ENCODE results near the gene LSS.

The LSS gene

GRCh38 chr21:46228345-46229051, at the start of gene LSS:
Gene LSS, minus strand, starts transcription at chr21:46228774. Its CDS starts 29 bp downstream, at chr21:46228745.
- Mint-ChIP-seq H3K9me3 (ENCODE audit: low read depth) (peaks cover 5% of the 10 kb centered on the region), H3K27ac (peak within 1 kb of the TSS; percentile 98), H3K27me3 (no peaks in the 10 kb centered on the region), H3K36me3 (peaks cover 12% of the 10 kb centered on the region), H3K4me3 (peak within 1 kb of the TSS; percentile 92), H3K4me1 (ENCODE audit: low read depth) (peaks cover 49% of the 10 kb centered on the region)

DNA sequence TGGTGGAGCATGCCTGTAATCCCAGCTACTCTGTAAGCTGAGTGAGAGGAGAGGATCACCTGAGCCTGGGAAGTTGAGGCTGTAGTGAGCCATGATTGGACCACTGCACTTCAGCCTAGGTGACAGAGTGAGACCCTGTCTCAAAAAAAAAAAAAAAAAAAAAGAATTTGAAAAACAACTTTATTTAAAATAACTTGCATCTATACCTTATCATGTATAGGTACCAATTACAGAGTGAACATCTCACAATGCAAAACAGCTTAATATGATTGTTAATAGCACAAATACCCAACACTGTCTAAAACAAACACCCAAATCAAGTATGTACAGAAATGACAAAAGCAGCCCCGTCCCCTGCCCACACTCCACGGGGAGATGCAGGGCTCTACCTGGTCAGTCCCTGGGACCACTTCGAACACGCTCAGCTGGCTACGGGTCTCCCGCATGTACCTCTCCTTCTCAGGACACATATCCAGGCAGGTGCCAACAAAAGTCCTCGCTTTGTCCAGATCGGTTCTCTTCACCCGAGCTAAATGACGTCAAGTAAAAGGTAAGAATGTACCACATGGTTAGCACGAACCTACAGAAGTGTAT, 46.3 kb upstream of the LSS start:
- no peaks in the 10 kb centered on the region for H3K27me3 Mint-ChIP-seq
- H3K4me1 Mint-ChIP-seq (ENCODE audit: low read depth), result peaks cover 9% of the 10 kb centered on the region
- H3K27ac Mint-ChIP-seq, result no peak overlapping the region
- no peak overlapping the region for H3K4me3 Mint-ChIP-seq
- H3K36me3 Mint-ChIP-seq, result peaks cover 10% of the 10 kb centered on the region
- H3K9me3 Mint-ChIP-seq (ENCODE audit: low read depth), result no peaks in the 10 kb centered on the region

DNA sequence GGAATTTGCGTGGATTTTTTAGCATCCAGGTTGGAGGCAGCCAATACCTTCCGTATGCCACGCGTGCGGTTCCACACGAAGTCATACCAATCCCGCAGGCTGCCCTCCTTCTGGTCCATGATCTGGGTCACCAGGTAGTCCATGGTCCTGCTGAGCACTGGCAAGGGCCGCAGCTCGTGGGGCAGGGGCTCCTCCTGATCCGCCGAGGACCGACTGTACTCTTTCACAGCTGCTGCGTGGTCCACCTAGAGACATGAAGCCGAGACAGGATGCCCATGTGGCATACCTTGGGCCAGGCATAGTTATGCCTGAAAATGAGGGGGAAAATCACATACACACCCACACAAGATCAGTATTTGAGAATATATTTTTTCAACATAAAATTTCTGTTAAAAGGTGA, 44.8 kb upstream of the LSS start:
- H3K4me1 Mint-ChIP-seq (ENCODE audit: low read depth), result peaks cover 3% of the 10 kb centered on the region
- H3K4me3 Mint-ChIP-seq, result no peak overlapping the region
- no peaks in the 10 kb centered on the region for H3K9me3 Mint-ChIP-seq (ENCODE audit: low read depth)
- peaks cover 10% of the 10 kb centered on the region for H3K36me3 Mint-ChIP-seq
- H3K27ac Mint-ChIP-seq, result no peak overlapping the region
- H3K27me3 Mint-ChIP-seq, result no peaks in the 10 kb centered on the region

DNA sequence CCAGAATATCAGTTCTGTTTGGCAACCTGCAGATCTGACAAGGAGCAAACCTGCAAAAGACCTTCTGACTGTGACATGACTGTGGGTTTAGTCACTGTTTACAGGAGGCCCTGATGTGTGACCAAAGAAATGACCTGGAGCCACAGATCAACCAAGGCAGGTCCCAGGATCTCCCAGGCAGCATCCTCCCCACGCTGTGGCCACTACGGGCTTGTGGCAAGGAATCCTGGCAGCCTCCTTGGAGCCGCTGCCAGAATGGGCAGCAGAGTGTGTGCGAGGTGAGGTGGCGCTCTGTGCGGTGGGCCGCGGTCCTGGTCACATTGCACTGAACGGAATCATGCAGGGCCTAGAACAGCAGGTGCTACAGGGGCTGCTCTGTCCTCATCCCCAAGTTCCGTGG, 40.9 kb upstream of the LSS start:
- Mint-ChIP-seq H3K4me1 (ENCODE audit: low read depth) (no peaks in the 10 kb centered on the region), H3K4me3 (no peak overlapping the region), H3K27me3 (no peaks in the 10 kb centered on the region), H3K27ac (no peak overlapping the region), H3K36me3 (peaks cover 5% of the 10 kb centered on the region), H3K9me3 (ENCODE audit: low read depth) (no peaks in the 10 kb centered on the region)

- H3K36me3 Mint-ChIP-seq, result peaks cover 1% of the 10 kb centered on the region
- no peaks in the 10 kb centered on the region for H3K27me3 Mint-ChIP-seq
- no peak overlapping the region for H3K4me3 Mint-ChIP-seq
- H3K27ac Mint-ChIP-seq, result no peak overlapping the region
- H3K4me1 Mint-ChIP-seq (ENCODE audit: low read depth), result no peaks in the 10 kb centered on the region
- H3K9me3 Mint-ChIP-seq (ENCODE audit: low read depth), result no peaks in the 10 kb centered on the region
Measured at GRCh38 chr21:46268371-46268770, 39.8 kb upstream of the LSS start.

DNA sequence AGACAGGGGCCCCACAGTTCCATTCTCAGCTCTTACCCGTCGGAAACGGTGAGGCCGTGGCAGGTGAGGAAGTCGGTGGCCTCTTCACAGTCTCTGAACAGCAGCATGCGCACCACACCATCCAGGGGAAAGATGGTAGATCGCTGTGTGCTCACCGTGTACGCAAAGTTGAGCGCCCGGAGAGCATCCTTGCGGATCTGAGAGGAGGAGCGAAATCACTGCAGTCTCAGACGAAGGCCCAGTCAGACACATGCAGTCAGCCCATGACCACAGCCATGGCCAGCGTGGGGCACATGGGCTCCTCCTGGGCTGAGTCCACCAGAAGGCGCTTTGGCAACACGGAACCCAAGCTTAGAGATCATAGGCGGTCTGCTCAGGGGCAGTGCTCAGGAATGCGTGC, 38.4 kb upstream of the LSS start:
- H3K9me3 Mint-ChIP-seq (ENCODE audit: low read depth), result no peaks in the 10 kb centered on the region
- H3K4me1 Mint-ChIP-seq (ENCODE audit: low read depth), result no peaks in the 10 kb centered on the region
- H3K27ac Mint-ChIP-seq, result no peak overlapping the region
- no peak overlapping the region for H3K4me3 Mint-ChIP-seq
- no peaks in the 10 kb centered on the region for H3K27me3 Mint-ChIP-seq
- peaks cover 2% of the 10 kb centered on the region for H3K36me3 Mint-ChIP-seq

GRCh38 chr21:46265736-46266525, 37.4 kb upstream of the LSS start:
- Mint-ChIP-seq H3K4me3 (no peak overlapping the region), H3K36me3 (peaks cover 5% of the 10 kb centered on the region), H3K27ac (no peak overlapping the region), H3K9me3 (ENCODE audit: low read depth) (no peaks in the 10 kb centered on the region), H3K27me3 (no peaks in the 10 kb centered on the region), H3K4me1 (ENCODE audit: low read depth) (no peaks in the 10 kb centered on the region)

DNA sequence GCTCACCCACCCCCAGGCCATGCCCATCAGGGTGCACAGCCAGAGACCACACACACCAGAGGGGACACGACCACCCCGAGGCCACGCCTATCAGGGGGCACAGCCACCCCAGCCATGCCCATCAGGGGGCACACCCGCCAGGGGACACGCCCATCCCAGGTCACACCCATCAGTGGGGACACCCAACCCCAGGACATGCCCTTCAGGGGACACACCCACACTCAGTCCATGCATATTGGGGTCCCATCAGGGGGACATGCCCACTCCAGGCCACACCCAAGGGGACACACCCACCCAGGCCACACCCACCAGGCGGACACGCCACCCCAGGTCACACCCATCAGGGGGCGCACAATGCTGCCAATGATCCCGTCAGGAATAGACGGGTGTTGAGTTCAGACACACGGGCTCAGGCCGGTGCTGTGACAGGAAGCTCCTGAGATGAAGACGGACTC, 36.1 kb upstream of the LSS start:
- Mint-ChIP-seq H3K4me3 (no peak overlapping the region), H3K36me3 (peaks cover 6% of the 10 kb centered on the region)

DNA sequence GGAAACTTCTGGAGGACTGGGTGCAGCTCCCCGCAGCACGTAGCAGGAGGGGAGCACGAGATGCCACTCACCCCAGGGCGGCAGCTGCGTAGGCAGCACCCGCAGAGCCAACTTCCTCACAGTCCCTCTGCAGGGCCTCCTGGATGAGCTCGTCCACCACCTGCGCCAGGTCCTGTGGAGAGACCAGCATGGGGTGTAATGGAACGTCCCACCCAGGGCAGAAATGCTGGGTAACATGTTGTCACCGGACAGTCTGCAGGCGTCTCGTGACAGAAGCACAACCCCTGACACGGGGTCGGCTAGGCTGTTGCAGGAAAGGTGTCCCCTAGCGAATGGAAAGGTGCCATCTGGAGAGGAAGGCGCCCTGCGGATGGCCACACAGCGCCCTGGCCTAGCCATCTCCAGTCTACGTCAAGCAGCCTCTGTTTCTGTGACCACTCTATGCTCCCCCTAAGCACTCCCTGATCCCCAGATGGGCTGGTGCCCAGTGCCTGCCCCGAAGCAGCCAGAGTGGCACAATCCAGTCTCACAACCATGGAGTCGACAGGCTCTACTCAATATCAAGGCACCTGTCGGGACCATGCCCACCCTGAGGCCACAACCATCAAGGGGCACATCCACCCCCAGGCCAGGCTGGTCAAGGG, 35.6 kb upstream of the LSS start:
- no peaks in the 10 kb centered on the region for H3K27me3 Mint-ChIP-seq
- H3K4me3 Mint-ChIP-seq, result no peak overlapping the region
- H3K4me1 Mint-ChIP-seq (ENCODE audit: low read depth), result no peaks in the 10 kb centered on the region
- no peak overlapping the region for H3K27ac Mint-ChIP-seq
- no peaks in the 10 kb centered on the region for H3K9me3 Mint-ChIP-seq (ENCODE audit: low read depth)
- peaks cover 6% of the 10 kb centered on the region for H3K36me3 Mint-ChIP-seq

More for the DNA sequence above, 36.1 kb upstream of the LSS start:
- no peaks in the 10 kb centered on the region for H3K4me1 Mint-ChIP-seq (ENCODE audit: low read depth)
- H3K9me3 Mint-ChIP-seq (ENCODE audit: low read depth), result no peaks in the 10 kb centered on the region
- H3K27me3 Mint-ChIP-seq, result no peaks in the 10 kb centered on the region
- no peak overlapping the region for H3K27ac Mint-ChIP-seq

GRCh38 chr21:46256501-46256994, 28.0 kb upstream of the LSS start:
- Mint-ChIP-seq H3K36me3 (peaks cover 21% of the 10 kb centered on the region), H3K4me1 (ENCODE audit: low read depth) (peaks cover 25% of the 10 kb centered on the region), H3K27ac (no peak overlapping the region), H3K9me3 (ENCODE audit: low read depth) (no peaks in the 10 kb centered on the region), H3K4me3 (no peak overlapping the region), H3K27me3 (no peaks in the 10 kb centered on the region)

- Mint-ChIP-seq H3K4me1 (ENCODE audit: low read depth) (peaks cover 30% of the 10 kb centered on the region), H3K4me3 (no peak overlapping the region), H3K27me3 (no peaks in the 10 kb centered on the region), H3K36me3 (peaks cover 17% of the 10 kb centered on the region), H3K27ac (no peak overlapping the region), H3K9me3 (ENCODE audit: low read depth) (no peaks in the 10 kb centered on the region)
Measured at GRCh38 chr21:46255758-46256337, 27.3 kb upstream of the LSS start.

DNA sequence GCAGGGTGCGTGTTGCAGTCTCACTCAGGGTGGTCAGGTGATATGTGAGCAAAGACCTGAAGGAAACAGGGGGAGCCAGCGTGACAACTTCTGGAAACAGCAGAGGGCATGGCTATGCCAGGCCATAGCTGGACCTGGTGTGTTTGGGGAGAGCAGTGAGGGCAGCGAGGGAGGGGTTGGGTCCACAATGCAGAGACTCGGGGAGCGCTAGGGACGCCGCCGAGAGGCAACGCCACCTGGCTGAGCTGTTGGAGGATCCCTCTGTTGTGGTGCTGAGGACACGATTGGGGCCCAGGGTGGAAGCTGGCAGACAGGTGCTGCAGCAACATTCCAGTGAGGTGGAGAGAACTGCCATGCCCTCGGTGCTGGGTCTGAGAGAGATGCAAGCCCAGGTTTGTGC, 26.6 kb upstream of the LSS start:
- H3K27me3 Mint-ChIP-seq, result no peaks in the 10 kb centered on the region
- H3K9me3 Mint-ChIP-seq (ENCODE audit: low read depth), result no peaks in the 10 kb centered on the region
- peak overlapping the region; percentile 96 for H3K27ac Mint-ChIP-seq
- peaks cover 37% of the 10 kb centered on the region for H3K4me1 Mint-ChIP-seq (ENCODE audit: low read depth)
- peaks cover 18% of the 10 kb centered on the region for H3K36me3 Mint-ChIP-seq
- no peak overlapping the region for H3K4me3 Mint-ChIP-seq

- Mint-ChIP-seq H3K9me3 (ENCODE audit: low read depth) (no peaks in the 10 kb centered on the region), H3K4me3 (peak overlapping the region; percentile 53), H3K27me3 (no peaks in the 10 kb centered on the region), H3K36me3 (peaks cover 23% of the 10 kb centered on the region), H3K27ac (peak overlapping the region; percentile 96), H3K4me1 (ENCODE audit: low read depth) (peaks cover 44% of the 10 kb centered on the region)
Measured at GRCh38 chr21:46254208-46254975, 25.8 kb upstream of the LSS start.

- Mint-ChIP-seq H3K27ac (peak overlapping the region; percentile 96), H3K27me3 (no peaks in the 10 kb centered on the region), H3K9me3 (ENCODE audit: low read depth) (no peaks in the 10 kb centered on the region), H3K4me1 (ENCODE audit: low read depth) (peaks cover 46% of the 10 kb centered on the region), H3K4me3 (peak overlapping the region; percentile 53), H3K36me3 (peaks cover 26% of the 10 kb centered on the region)
Measured at GRCh38 chr21:46253610-46254124, 25.1 kb upstream of the LSS start.

Data from activated naive CD8-positive, alpha-beta T cell (primary cell).